Right atrium auricular region (tissue), 2 donors: ENCODE measurements around the gene CYP24A1. TPM values are rescaled to one million over a fixed set of nuclear protein-coding genes. Genes with fewer than 3 reads are reported as not detected.

Source experiments
- DNase-seq: peaks from one replicate; pipeline ENCODE4 v3.0.0-alpha.2; 2019; ENCODE audit warnings: low spot score
- H3K27ac ChIP-seq, 2 donors: fragments of 200-600 bp; sonication (generic); 1 replicate in 1 of 2; 2 replicates in 1 of 2; pipeline ENCODE4 v1.5.1; 2016 to 2019
- H3K27me3 ChIP-seq, 2 donors: fragments of 200-600 bp; sonication (generic); one replicate each; pipeline versions ENCODE4 v1.5.1 to v1.6.0; 2017 to 2019
- H3K36me3 ChIP-seq: fragments of 200-600 bp; sonication (generic); one replicate; pipeline ENCODE4 v1.5.1; 2016
- H3K4me1 ChIP-seq, 2 donors: fragments of 200-600 bp; sonication (generic); one replicate each; pipeline versions ENCODE4 v1.5.1 to v1.6.0; 2017 to 2019
- H3K4me3 ChIP-seq, 2 donors: fragments of 200-600 bp; sonication (generic); 1 replicate in 1 of 2; 2 replicates in 1 of 2; pipeline ENCODE4 v1.5.1; 2017 to 2019; ENCODE audit warnings: mild to moderate bottlenecking in 1 of 2, moderate library complexity in 1 of 2
- H3K9me3 ChIP-seq, 2 donors: fragments of 200-600 bp; sonication (generic); one replicate each; pipeline ENCODE4 v1.5.1; 2019
- total RNA-seq, 2 donors: library from RNA; depleted of rRNA; stranded (reverse); fragments of >200 nt; gene quantifications; one replicate each; pipeline ENCODE4 v1.1.0, GENCODE V29; 2016
- TF ChIP-seq, protein P1 (sequence below), 2 donors: fragments of 200-600 bp; sonication (generic); IDR thresholded peaks; one replicate each; pipeline ENCODE4 v1.5.1; 2019; ENCODE audit warnings: antibody characterized with exemption in 2 of 2

CYP24A1 gene
- total RNA-seq, 2 donors from 2014 or later = 0.24 TPM; not detected in 1

- no peaks in the 10 kb centered on the region for H3K9me3 ChIP-seq
- no peaks in the 10 kb centered on the region for H3K4me1 ChIP-seq
- no peaks in the 10 kb centered on the region for H3K36me3 ChIP-seq
- no peak overlapping the region for H3K4me3 ChIP-seq
- no peak for DNase-seq
- TF ChIP-seq, protein P1, sequence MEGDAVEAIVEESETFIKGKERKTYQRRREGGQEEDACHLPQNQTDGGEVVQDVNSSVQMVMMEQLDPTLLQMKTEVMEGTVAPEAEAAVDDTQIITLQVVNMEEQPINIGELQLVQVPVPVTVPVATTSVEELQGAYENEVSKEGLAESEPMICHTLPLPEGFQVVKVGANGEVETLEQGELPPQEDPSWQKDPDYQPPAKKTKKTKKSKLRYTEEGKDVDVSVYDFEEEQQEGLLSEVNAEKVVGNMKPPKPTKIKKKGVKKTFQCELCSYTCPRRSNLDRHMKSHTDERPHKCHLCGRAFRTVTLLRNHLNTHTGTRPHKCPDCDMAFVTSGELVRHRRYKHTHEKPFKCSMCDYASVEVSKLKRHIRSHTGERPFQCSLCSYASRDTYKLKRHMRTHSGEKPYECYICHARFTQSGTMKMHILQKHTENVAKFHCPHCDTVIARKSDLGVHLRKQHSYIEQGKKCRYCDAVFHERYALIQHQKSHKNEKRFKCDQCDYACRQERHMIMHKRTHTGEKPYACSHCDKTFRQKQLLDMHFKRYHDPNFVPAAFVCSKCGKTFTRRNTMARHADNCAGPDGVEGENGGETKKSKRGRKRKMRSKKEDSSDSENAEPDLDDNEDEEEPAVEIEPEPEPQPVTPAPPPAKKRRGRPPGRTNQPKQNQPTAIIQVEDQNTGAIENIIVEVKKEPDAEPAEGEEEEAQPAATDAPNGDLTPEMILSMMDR (IDR thresholded peaks at IDR 0.05) = no peak
- no peak overlapping the region for H3K27ac ChIP-seq
- no peaks in the 10 kb centered on the region for H3K27me3 ChIP-seq
Measured at GRCh38 chr20:54112221-54112884, 61.4 kb downstream of the CYP24A1 start.

GRCh38 chr20:54111460-54111859 lies 62.3 kb downstream of the CYP24A1 start:
- no peak overlapping the region for H3K4me3 ChIP-seq
- TF ChIP-seq, protein P1 (IDR thresholded peaks at IDR 0.05) = no peak
- H3K9me3 ChIP-seq = no peaks in the 10 kb centered on the region
- no peaks in the 10 kb centered on the region for H3K27me3 ChIP-seq
- H3K36me3 ChIP-seq = no peaks in the 10 kb centered on the region
- no peak for DNase-seq
- H3K27ac ChIP-seq = no peak overlapping the region
- no peaks in the 10 kb centered on the region for H3K4me1 ChIP-seq

GRCh38 chr20:54110457-54110856 lies 63.3 kb downstream of the CYP24A1 start:
- Histone ChIP-seq H3K4me1 (no peaks in the 10 kb centered on the region), H3K36me3 (no peaks in the 10 kb centered on the region), H3K27me3 (no peaks in the 10 kb centered on the region), H3K4me3 (no peak overlapping the region), H3K27ac (no peak overlapping the region), H3K9me3 (no peaks in the 10 kb centered on the region)
- TF ChIP-seq, protein P1 (IDR thresholded peaks at IDR 0.05) = no peak
- no peak for DNase-seq

GRCh38 chr20:54110041-54110440 lies 63.7 kb downstream of the CYP24A1 start:
- TF ChIP-seq, protein P1 (IDR thresholded peaks at IDR 0.05) = no peak
- DNase-seq = no peak
- no peaks in the 10 kb centered on the region for H3K27me3 ChIP-seq
- no peak overlapping the region for H3K27ac ChIP-seq
- no peaks in the 10 kb centered on the region for H3K9me3 ChIP-seq
- H3K4me1 ChIP-seq = no peaks in the 10 kb centered on the region
- no peaks in the 10 kb centered on the region for H3K36me3 ChIP-seq
- no peak overlapping the region for H3K4me3 ChIP-seq

DNA sequence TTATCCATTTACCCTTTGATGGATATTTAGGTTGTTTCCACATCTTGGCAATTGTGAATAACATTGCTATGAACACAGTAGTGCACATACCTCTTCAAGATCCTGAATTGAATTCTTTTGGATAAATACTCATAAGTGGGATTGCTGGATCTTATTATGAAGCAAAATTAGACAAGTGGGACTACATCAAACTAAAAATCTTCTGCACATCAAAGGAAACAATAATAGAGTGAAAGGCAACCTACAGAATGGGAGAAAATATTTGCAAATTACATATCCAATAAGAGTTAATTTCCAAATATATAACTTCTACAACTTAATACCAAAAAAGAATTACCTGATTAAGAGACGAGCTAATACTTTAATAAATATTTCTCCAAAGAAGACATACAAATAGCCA lies 65.0 kb downstream of the CYP24A1 start:
- H3K27ac ChIP-seq = no peak overlapping the region
- no peak overlapping the region for H3K4me3 ChIP-seq
- no peak for DNase-seq
- H3K36me3 ChIP-seq = no peaks in the 10 kb centered on the region
- H3K9me3 ChIP-seq = no peaks in the 10 kb centered on the region
- TF ChIP-seq, protein P1 (IDR thresholded peaks at IDR 0.05) = no peak
- H3K4me1 ChIP-seq = no peaks in the 10 kb centered on the region
- H3K27me3 ChIP-seq = no peaks in the 10 kb centered on the region

DNA sequence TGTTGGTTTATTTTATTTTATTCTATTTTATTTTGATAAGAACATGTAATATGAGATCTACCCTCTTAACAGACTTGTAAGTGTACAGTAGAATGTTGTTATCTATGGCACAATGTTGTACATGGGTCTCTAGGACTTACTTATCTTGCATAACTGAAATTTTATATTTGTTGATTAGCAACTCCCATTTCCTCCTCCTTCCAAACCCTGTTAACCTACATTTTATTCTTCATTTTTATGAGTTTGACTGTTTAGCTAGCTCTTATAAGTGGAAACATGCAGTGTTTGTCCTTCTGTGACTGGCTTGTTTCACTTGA lies 65.5 kb downstream of the CYP24A1 start:
- H3K9me3 ChIP-seq = no peaks in the 10 kb centered on the region
- H3K27me3 ChIP-seq = no peaks in the 10 kb centered on the region
- no peaks in the 10 kb centered on the region for H3K36me3 ChIP-seq
- no peak overlapping the region for H3K27ac ChIP-seq
- DNase-seq = no peak
- no peaks in the 10 kb centered on the region for H3K4me1 ChIP-seq
- H3K4me3 ChIP-seq = no peak overlapping the region
- TF ChIP-seq, protein P1 (IDR thresholded peaks at IDR 0.05) = no peak
